Left forelimb (tissue), 1 donor: ENCODE measurements around the gene MAMDC4.
"Not testable (repeated sequence)": the region's sequence is repeated elsewhere in the genome, so short reads cannot be mapped to it uniquely, and the experiment has no call there.

Source experiments
- DNase-seq: peaks from one replicate; pipeline ENCODE4 v3.0.0-alpha.2; 2018; ENCODE audit warnings: low spot score

The MAMDC4 gene

DNA sequence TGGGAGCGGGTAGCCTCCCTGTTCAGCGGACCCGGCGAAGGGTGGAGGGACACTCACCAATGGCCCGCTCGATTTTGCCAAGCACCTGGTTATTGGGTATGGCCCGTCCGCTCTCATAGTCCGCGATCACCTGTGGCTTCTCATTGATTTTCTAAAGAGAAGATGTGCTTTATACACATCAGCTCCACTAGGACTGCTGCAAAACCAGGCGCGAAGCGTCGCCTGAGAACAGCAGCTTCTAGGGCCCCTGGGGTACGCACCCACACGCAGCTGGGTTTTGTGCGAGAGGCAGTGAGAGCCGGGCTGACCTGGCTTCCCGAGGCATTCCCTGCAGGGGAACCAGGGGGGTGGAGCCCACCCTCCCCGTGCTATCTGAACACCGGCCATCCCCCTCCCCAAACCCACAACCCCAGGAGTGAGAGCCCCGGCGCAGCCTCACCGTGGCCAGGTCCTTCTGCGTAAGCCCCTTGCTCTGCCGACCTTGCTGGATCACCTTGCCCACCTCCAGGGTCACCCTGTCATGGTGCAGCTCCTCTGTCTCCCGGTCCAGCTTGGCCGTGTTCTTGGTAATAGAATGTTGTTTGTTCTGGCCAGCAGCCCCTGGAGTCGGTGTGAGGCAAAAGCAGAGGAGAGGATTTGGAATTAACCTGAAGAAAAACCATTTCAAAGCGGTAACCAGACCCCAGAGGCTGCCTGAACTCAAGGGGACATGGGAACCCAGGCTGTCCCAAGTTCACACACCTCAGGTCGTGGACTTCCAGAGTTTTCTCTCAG lies 10.9 kb downstream of the MAMDC4 start:
- no peak for DNase-seq

DNA sequence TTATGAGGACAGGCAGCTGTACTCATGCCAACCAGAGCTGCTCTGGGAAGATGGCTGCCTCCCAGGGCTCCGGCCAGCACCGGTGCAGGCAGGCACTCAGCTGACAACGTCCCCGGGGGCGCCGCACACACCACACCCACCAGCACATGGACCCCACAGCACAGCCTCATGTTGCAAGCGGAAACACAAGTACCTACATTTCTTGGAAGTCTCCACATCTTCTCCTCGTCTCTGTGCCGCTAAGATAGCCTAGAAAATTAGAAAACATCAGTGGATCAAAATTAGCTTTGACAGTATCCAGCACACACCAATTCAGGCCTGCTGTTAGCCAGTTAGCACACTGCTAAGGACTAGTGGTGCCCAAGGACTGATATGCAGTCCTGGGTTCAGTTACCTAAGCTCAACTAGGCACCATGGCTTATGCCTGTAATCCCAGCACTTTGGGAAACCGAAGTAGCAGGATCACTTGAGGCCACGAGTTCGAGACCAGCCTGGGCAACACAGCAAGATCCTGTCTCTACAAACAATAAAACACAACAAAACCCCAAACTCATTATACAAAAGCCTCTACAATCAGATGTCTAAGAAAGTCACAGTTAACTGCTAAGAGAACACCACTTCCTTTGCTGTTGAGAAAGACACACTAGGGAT lies 11.6 kb downstream of the MAMDC4 start:
- no peak for DNase-seq

DNA sequence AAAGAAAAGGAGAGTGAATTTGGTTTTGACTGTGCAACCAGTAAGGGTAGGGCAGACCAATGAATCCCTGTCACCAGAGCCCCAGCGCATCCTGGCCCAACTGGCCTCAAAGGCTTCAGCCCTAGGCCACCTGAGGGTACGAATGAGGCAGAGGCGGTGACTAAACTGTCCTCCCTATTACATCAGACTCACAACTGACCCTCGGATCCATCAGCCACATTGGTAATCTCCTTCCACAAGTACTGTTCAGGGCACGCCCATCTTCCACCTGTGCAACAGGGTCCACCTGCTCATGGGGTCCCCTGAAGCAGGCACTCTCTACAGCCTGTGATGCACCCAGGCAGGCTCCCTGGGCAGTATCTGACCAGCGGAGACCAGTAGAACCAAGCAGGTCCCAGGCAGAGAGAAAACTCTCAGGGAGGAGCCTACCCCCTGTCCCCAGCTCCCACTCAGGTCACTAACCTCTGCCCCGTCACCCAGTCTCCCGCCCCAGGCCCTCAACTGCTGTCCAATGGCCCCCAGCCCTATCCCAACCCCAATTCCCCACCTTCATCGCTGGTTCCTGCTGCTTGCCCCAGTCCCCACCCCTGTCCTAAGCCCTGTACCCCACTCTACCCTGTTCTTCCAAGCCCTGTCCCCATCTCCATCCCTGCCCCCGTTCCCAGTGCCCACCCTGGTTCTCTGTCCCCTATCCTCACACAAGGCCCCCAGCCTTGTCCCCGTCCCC lies 13.1 kb downstream of the MAMDC4 start:
- no peak for DNase-seq

DNA sequence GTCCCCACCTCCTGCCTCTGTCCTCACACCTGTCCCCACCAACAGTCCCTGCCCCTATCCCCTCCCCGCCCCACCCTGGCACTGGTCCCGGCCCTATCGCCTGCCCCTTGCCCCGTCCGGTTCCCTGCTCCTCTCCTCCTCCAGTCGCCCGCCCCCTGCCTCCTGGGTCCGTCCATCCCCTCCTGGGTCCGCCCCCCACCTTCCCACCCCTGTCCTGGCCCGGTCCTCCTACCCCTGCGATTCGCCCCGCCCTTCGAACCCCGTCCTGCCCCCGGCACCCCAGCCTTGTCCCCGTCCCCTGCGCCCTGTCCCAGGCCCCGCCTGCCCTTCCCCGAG lies 13.6 kb downstream of the MAMDC4 start:
- DNase-seq: no peak

DNA sequence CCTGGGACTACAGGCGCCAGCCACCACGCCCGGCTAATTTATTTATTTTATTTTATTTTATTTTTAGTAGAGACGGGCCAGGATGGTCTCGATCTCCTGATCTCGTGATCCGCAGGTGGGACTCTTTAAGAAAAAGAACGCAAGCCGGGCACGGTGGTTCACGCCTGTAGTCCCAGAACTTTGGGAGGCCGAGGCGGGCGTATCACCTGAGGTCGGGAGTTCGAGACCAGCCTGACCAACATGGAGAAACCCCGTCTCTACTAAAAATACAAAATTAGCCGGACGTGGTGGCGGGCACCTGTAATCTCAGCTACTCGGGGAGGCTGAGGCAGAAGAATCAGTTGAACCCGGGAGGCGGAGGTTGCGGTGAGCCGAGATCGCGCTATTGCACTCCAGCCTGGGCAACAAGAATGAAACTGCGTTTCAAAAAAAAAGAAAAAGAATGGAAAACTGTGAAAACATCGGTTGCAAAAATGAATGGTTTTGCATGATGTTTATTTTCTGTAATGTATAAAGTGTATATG lies 14.8 kb downstream of the MAMDC4 start:
- not testable (repeated sequence) for DNase-seq

DNA sequence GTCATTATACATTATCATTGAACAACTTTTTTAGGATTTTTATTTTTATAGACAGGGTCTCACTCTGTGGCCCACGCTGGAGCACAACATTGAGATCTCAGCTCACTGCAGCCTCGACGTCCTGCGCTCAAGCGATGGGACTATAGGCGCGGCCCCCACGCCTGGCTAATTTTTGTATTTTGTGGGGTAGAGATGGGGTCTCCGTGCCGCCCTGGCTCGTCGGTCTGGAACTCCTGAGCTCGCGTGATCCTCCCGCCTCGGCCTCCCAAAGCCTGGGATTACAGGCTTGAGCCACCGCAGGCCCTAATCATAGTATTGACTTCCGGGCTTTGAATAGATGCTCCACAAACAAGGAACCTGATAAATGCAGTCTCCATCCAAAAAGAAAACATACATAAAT lies 15.3 kb downstream of the MAMDC4 start:
- no peak for DNase-seq

DNA sequence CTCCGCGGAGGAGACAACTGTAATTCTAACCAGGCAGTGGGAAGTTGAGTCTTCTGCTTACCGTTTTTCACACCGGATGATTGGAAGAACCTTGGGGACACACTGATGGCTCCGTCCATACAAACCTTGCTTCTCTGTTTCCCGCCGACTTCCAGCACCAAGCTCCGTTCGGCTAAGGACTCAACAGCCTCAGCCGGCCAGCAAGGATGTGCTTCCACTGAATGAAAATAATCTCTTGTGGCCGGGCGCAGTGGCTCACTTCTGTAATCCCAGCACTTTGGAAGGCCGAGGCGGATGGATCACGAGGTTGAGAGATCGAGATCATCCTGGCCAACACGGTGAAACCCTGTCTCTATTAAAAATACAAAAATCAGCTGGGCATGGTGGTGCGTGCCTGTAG lies 15.8 kb downstream of the MAMDC4 start:
- DNase-seq: no peak

DNA sequence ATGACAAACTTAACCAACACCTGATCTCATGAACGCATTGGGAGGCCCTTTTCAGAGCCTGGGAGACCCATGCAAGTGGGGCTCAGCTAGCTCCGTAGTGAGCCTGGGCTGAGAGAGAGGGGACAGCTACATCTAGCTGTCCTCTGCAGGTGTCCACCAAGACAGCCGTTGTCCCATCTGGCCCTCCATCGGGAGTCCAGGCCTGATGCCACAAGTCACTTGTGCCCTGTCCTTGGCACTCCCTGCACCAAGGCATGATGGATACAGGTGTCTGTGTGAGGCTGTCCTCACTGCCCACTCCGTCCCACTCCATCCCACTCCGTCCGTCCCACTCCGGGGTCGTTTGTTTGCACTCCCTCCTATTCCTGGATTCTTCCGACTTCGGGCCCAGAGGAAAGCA lies 16.5 kb downstream of the MAMDC4 start:
- DNase-seq: no peak

DNA sequence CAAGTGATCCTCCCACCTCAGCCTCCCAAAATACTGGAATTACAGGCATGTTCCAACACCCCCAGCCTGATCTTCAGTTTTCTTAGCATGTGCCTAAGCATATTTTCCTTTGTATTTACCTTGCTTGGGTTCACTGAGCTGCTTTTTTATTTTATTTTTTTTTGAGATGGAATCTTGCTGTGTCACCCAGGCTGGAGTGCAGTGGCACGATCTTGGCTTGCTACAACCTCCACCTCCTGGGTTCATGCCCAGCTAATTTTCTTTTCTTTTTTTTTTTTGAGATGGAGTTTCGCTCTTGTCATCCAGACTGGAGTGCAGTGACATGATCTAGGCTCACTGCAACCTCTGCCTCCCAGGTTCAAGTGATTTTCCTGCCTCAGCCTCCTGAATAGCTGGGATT lies 17.5 kb downstream of the MAMDC4 start:
- not testable (repeated sequence) for DNase-seq

DNA sequence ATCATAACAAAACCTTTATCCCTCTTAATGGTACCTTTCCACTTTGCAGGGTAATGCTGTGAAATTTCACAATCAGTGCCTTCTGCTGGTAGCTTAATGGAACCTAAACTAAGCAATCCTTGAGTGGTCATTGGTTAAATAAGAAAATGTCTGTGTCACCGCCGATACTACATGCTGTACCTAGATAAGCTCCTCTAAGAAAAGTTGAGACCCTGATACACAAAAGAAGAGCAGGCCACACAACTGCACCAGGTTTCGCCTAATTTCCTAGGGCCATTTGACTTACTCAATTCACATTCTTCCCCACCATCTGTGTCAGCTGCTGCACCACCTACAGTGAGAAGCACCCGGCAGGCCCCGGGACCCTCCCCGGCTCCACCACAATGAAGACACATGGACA lies 23.0 kb downstream of the MAMDC4 start:
- no peak for DNase-seq

DNA sequence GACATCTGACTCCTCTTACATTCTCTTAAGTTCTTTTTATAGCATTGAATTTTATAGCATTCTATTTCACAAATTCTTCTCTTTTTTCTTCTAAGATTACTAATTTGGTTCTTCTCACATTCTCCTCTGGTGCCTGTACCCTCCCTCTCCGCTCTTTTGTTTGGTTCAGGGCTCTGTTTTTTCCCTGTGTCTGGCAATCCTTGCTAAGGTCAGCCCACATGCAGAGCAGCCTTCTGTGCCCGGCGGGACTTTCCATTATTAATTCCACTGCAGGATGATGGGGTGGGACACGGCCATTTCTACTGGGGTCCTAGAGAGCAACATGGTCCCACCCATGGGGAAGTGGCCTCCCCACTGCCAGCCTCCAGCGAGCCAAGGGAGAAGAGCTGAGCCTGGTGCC lies 24.3 kb downstream of the MAMDC4 start:
- no peak for DNase-seq

DNA sequence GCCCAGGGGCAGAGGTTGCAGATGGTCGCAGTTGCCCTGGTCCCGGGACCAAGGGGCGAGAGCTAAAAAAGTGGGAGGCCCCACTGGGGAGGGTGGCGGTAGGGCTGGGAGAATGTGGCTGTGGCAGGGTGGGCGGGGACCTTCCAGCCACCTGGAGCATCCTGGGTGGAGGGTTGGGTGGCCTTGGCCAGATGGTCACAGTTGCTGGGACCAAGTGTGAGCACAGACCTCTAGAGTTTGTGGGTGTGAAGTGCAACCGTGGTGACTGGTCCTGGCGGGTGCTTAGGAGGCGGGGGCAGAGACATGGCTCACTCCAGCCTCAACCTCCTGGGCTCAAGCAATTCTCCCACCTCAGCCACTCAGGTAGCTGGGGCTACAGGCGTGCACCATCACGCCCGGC lies 28.5 kb downstream of the MAMDC4 start:
- DNase-seq: no peak

DNA sequence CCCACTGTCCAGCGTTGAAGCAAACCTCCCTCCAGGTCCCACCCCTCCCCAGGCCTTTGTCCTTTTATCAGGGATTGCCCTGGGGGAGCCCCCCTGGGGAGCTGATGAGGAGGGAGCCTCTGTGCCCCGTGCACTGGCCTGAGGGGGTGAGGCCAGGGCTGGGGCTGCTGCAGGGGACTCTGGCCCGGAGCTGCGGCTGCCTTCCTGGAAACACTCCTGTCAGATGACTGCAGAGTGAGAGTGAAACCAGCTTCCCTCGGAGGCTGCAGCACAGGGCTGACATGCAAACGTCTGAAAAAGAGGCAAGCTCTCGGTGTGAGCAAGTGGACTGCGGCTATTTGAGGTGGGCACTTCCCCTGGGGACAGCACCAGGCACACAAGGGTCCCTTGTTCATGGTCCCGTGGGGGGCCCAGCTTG lies 29.6 kb downstream of the MAMDC4 start:
- no peak for DNase-seq

DNA sequence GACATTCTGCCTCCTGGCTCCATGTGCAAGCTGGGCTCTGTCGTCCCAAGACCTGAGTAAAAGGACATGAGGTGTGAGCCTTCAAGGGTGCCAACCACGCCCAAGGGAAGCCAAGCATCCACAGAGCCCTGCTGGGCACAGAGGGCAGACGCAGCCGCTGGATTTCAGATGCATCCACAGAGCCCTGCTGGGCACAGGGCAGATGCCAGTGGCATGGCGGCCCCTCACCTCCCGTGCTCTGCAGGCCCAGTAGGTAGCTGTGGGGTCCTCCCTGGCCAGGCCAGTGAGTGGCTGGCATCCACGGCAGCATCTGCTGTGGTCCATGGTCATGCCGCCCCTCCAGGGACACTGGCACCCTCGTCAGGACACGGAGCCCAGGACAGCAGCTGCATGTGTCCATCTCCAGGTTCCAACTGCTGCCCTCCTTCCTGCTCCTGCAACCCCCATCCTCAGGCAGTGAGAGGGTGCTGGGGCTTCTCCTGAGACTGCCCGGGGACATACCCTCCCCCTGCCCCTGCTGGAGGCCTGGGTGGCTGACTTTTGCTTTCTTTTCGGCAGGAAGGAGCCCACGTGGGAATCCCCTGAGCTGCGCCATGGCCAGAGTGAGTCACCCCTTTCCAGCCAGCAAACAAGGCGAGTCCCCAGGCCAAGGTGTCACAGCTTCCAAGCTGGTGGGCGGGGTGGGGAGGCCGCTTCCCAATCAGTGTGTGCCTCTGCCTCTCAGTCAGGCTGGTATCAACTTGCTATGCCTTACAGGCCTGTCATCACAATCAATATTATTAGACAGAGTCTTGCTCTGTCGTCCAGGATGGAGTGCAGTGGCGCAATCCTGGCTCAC lies 30.2 kb downstream of the MAMDC4 start:
- no peak for DNase-seq

DNA sequence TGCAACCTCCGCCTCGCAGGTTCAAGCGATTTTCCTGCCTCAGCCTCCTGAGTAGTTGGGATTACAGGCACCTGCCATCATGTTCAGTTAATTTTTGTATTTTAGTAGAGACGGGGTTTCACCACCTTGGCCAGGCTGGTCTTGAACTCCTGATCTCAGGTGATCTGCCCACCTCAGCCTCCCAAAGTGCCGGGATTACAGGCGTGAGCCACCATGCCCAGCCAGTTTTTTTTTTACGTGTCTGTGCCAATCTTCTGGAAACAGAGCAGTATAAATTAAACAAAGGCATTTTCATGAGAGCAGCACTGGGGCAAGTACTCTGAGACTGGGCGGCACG lies 30.8 kb downstream of the MAMDC4 start:
- not testable (repeated sequence) for DNase-seq

DNA sequence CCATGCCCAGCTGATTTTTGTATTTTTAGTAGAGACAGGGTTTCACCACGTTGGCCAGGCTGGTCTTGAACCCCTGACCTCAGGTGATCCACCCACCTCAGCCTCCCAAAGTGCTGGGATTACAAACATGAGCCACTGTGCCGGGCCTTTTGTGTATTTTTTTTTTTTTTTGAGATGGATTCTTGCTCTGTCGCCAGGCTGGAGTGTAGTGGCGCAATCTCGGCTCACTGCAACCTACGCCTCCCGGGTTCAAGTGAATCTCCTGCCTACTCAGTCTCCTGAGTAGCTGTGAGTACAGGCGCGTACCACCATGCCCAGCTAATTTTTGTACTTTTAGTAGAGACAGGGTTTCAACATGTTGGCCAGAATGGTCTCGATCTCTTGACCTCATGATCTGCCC lies 31.5 kb downstream of the MAMDC4 start:
- not testable (repeated sequence) for DNase-seq

DNA sequence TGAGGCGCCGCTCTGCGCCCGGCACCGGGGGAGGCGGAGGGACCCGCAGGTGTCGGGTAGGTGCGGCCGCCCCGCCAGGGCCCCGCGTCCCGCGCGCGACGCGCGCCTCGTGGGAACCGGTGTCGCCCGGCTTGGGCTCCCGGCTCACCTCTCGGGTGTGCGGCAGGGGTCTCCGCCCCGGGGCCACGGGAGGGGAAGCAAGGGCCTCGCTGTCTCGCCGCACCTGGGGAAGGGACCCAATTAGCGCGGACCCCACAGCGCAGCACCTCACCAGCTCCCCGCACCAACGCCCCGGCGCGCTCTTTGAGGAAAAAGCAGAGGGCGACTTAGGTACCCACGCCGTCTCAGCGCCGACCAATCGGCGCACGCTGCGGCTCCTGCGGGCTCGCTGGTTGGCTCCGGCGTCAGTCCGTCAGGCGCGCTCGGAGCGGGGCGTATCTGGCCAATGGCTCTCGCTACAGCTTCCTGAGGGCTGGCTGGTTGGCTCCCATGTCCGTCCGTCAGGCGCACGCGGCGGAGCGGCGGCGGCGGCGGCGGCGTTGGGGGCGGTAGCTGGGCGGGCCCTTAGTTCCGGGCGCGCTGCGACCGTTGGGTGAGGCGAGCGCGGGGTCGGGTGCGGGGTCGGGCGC lies 33.9 kb downstream of the MAMDC4 start, which contains the start of gene TRAF2:
TSS of gene TRAF2 (plus strand) at position 567 of the 629 bp plus-strand sequence. CDS start 12,225 bp downstream, outside the sequence.
- DNase-seq: peak; percentile 99

DNA sequence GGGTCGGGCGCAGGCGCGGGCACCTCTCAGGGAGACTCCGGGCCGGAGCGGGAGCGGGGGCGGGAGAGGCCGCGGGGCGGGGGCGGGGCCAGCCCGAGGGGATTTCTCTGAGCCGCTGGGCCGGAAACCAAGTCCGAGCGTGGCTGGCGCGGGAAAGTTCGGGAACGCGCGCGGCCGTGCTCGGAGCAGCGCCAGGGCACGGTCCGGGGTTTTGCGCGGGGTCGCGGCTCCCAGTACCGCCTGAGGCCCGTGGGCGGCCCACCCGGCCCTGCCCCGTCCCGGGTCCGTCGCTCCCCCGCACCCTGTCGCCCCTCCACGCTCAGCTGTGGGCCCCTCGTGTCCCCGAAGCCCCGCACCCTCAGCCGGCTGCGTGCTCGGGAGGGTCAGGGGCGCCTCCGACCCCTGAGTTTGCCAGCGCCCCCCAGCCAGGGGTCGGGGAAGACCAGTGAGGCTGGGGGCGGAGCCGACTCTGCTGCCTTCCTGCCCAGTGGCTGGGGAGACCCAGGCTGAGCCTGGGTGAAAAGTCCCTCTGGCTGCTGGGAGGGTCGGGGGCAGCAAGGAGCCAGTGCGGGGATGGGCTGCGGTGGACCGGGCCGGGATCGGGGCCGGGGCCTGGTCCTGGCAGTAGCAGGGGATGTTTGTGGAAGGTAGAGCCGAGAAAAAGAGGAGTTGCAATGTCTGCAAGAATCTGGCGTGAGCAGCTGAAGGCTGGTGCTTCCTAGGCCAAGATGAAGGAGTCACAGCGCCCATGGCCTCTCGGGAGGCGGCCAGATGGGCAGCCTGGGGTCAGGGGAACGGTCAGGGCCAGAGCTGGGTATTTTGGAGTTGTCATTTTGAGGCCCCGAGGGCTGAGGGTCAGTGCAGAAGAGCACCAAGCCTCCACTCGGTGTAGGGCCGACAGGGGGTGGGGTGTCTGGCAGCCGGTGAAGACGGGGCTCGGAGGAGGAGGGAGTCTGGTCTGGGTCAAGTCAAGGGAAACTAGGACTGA lies 34.8 kb downstream of the MAMDC4 start:
- no peak for DNase-seq

DNA sequence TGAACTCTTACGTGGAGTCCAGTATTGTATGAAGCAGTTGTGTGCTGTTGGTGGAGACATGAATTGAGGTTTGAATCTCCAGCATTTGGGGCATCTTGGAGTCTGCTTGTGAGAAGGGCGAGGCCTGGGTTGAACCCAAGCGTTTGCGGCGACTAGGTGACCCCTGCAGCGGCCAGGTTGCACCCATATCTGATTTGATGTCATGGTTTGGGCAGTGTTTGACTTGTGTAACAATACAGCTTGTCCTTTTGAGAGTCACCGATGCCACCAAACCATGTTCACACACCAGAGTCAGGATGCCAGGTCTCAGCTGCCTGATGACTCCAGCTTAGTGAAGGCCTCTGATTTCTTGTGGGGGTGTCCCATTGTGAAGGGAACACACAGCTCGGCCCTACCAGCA lies 36.3 kb downstream of the MAMDC4 start:
- DNase-seq: no peak

DNA sequence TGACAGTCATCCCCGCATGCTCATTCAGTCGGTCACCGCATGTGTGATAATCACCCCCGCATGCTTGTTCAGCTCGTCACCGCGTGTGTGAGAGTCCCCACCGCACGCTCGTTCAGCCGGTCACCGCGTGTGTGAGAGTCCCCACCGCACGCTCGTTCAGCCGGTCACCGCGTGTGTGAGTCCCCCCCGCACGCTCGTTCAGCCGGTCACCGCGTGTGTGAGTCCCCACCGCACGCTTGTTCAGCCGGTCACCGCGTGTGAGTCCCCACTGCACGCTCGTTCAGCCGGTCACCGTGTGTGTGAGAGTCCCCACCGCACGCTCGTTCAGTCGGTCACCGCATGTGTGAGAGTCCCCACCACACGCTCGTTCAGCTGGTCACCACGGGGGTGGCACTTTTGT lies 37.7 kb downstream of the MAMDC4 start:
- no peak for DNase-seq
